HL-60/S4 (cell line): ENCODE data around the gene SLC39A12.

Experiments used
- in situ Hi-C: fragments of 300-500 bp; cut with MboI; formaldehyde crosslinking; loops from 2 replicates; pipeline ENCODE4 v1.14.3; 2022; ENCODE audit warnings: low sequenced_read_pairs

The SLC39A12 gene

GRCh38 chr10:17961551-17962422, 10.1 kb downstream of the SLC39A12 start:
- in situ Hi-C loops: no loop called here

GRCh38 chr10:17963431-17963830, 11.7 kb downstream of the SLC39A12 start:
- in situ Hi-C loops: no loop called here

- in situ Hi-C loops: no loop called here
Observed at GRCh38 chr10:17965649-17966235, 14.0 kb downstream of the SLC39A12 start.

- in situ Hi-C loops: no loop called here
Observed at GRCh38 chr10:17974505-17974904, 22.8 kb downstream of the SLC39A12 start.

GRCh38 chr10:17980846-17981565, 29.3 kb downstream of the SLC39A12 start:
- in situ Hi-C loops: no loop called here

- in situ Hi-C loops: no loop called here
Observed at GRCh38 chr10:17981766-17982380, 30.2 kb downstream of the SLC39A12 start.

- in situ Hi-C loops: no loop called here
Observed at GRCh38 chr10:17984056-17984455, 32.3 kb downstream of the SLC39A12 start.

- in situ Hi-C loops: no loop called here
Observed at GRCh38 chr10:17984563-17984962, 32.8 kb downstream of the SLC39A12 start.

- in situ Hi-C loops: no loop called here
Observed at GRCh38 chr10:17989908-17990767, 38.4 kb downstream of the SLC39A12 start.

GRCh38 chr10:17992266-17992665, 40.5 kb downstream of the SLC39A12 start:
- in situ Hi-C loops: no loop called here

GRCh38 chr10:17993361-17993760, 41.6 kb downstream of the SLC39A12 start:
- in situ Hi-C loops: no loop called here

- in situ Hi-C loops: no loop called here
Observed at GRCh38 chr10:18000601-18001000, 48.9 kb downstream of the SLC39A12 start.

GRCh38 chr10:18005445-18005780, 53.7 kb downstream of the SLC39A12 start:
- in situ Hi-C loops: no loop called here

GRCh38 chr10:18005781-18006456, 54.2 kb downstream of the SLC39A12 start:
- in situ Hi-C loops: no loop called here

GRCh38 chr10:18008986-18009385, 57.3 kb downstream of the SLC39A12 start:
- in situ Hi-C loops: no loop called here

- in situ Hi-C loops: no loop called here
Observed at GRCh38 chr10:18010050-18010449, 58.3 kb downstream of the SLC39A12 start.

GRCh38 chr10:18020523-18020922, 68.8 kb downstream of the SLC39A12 start:
- in situ Hi-C loops: no loop called here

- in situ Hi-C loops: no loop called here
Observed at GRCh38 chr10:18021725-18022480, 70.2 kb downstream of the SLC39A12 start.
